GM12873 (cell line): ENCODE data around the gene JAZF1.

Source experiments
- TF ChIP-seq, protein P1 (sequence below): IDR thresholded peaks from 2 replicates; pipeline ENCODE4 v1.5.1; 2012; ENCODE audit warnings: low read depth, mild to moderate bottlenecking, moderate library complexity, low read length, control low read depth; ENCODE audit not compliant: insufficient read depth; ENCODE audit errors: missing control alignments

The JAZF1 gene

DNA sequence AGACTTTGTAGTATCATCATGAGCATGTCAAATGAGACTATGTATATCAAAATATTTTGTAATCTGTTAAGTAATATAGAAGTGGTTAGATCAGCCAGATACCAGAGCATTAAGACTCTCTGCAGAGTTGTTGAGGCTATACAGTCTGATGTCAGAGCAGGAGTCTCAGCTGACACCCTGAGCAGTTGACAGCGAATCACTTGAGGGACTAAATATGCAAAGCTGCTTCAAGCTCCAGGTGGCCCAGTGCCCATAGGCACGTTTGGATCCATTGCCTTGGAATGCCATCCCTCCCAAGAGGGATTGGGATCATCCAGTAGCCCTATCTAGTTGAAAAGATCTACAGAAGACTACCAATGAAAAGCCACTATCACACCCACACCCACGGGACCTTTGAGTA, 230.5 kb downstream of the JAZF1 start:
- TF ChIP-seq, protein P1, sequence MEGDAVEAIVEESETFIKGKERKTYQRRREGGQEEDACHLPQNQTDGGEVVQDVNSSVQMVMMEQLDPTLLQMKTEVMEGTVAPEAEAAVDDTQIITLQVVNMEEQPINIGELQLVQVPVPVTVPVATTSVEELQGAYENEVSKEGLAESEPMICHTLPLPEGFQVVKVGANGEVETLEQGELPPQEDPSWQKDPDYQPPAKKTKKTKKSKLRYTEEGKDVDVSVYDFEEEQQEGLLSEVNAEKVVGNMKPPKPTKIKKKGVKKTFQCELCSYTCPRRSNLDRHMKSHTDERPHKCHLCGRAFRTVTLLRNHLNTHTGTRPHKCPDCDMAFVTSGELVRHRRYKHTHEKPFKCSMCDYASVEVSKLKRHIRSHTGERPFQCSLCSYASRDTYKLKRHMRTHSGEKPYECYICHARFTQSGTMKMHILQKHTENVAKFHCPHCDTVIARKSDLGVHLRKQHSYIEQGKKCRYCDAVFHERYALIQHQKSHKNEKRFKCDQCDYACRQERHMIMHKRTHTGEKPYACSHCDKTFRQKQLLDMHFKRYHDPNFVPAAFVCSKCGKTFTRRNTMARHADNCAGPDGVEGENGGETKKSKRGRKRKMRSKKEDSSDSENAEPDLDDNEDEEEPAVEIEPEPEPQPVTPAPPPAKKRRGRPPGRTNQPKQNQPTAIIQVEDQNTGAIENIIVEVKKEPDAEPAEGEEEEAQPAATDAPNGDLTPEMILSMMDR: no peak

DNA sequence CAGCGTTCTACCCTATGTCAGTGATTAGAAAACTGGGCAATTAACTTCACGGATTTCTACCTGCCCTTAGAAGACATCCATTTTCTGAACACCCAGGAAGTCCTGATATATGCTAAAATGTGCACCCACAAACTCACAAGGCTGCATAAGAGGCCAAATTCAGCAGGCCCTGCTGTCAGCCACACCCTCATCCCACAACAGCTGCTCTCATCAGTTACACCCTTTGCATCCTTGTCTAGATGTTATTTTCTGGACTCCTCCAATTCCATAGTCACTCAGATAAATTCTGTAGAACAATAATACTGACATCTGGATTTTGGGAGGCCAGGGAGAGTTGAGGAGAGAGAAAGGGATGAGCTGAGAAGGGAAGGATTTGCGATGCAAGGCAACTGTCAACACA, 231.7 kb downstream of the JAZF1 start:
- TF ChIP-seq, protein P1: no peak

DNA sequence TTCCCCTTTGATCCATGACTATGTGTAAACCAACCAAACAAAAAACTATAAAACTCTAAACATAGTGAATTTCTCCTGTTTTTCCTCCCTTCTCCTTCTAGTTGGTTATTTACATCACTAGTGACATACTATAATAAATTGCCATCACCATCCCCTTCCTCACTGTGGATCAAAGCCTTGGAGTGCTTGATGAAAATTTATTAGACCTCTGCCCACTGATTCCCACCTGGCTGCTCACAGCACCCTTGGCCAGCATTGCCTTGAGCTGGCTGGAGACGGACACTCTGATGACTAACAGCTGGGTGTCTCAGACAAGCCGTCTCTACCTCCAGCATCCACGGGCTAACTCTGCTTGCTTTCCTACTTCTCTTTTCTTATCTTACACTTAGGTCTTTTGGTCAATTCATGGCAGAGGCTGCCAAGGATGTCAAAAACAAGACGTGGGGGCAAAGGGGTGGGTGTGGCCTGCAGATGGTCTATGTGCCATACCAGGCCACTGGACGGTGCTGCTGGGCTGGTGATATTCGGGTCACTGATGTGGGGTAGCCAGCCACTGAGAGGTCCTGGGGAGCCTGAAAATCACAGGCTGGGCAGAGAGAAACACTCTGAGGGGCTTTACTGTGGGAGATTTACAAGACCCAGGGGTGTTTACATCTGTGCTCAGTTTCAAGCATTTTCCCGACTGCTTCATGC, 232.9 kb downstream of the JAZF1 start:
- TF ChIP-seq, protein P1: no peak

DNA sequence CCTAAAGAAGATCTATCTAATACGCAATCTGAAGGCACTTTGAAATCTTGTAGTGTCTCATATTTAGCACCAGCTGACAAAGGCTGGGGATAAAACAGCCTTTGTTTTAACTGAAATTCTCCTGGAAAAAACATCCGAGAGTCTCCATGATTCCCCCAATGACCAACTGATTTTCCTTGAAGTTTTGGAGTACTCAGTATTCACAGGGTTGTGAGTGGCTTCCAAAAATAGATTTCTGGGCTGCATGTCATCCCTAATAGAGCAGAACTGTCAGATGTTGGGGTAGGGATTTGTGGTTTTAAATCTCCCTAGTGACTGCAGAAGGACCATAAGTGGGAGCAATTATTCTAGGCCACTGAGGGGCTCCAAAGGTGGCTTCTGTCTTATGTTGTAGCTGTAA, 234.2 kb downstream of the JAZF1 start:
- TF ChIP-seq, protein P1: no peak

DNA sequence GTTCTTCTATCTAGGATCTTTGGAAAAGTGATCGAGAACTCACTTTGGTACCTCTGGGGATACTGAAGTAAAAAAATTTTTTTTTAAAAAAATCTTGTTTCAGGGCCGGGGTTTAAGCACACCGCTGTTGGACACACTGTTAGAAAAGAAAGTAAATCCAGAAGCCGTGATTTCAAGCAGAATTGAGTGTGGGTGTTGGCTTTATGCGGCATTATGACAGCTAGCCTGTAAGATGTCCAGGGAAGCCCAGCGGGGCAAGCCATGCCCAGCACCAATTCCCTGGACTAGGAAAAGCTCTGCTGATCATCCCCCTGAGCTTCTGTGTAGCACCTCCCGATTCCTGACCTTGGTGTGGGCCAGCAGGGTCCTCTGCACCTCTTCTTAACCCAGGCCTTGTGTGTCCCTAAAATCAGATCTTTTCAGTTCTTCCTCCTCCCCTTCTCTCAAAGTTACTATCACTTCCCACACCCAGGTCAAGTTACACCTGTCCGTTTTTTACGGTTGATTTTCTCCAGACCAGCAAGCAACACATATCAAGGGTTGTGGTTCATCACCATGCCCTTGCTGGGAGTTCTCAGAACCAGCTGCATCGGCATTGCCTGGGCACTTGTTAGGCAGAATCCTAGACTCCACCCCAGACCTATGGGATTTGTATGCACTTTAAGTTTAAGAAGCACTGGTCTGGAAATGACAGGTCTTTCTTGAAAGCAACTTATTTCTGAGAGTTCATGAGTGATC, 235.4 kb downstream of the JAZF1 start:
- TF ChIP-seq, protein P1: no peak

DNA sequence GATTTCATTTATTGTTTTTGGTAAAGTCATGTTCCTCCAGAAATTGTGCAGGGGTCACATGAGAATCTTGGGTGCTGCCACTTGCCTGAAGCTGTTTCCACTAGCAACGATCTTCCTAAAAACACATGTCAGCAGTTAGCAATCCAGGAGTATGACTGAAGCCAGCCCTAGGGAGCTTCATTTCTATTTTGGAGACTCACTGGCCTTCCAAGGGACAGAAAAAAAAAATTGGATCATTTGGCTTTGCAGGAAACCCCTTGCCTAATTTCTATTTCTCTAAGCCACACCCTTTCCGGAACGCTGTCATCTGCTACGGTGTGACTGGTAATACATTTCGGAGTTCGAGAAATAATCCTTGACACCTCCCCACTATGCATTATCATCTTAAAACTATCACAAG, 236.0 kb downstream of the JAZF1 start:
- TF ChIP-seq, protein P1: no peak

DNA sequence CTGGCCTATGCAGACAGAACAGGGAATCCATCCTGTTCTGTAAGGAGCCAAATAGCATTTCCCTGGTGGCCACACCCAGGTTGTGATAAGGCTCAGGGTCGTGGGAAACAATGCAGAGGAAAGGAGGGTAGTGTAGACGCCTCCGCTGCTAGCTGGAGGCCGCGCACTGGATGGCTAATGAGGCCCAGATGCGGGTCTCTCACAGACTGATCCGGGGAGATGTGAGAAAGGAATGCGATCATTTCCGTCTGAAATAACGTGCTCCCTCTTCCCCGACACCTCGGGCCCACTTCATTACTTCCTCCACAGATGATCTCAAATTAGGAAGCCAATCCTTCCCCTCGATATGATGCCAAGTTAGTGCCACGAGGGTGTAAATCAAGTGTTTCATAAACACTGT, 237.4 kb downstream of the JAZF1 start:
- TF ChIP-seq, protein P1: no peak
